Measurements from ENCODE around the gene UNC5C.

GRCh38 chr4:95541094-95541493 lies 7.7 kb downstream of the UNC5C start:
- TF ChIP-seq CTCF (IDR thresholded peaks at IDR 0.05) = no peak
- TF ChIP-seq POLR2A (IDR thresholded peaks at IDR 0.05) = no peak
